GM19099 (cell line): ENCODE results near the gene ARHGAP23.

Experiments used
- POLR2A ChIP-seq: IDR thresholded peaks from 3 replicates; pipeline ENCODE4 v1.6.1; 2011; ENCODE audit warnings: low read depth; ENCODE audit not compliant: insufficient read length; ENCODE audit errors: extremely low read depth

ARHGAP23 gene

DNA sequence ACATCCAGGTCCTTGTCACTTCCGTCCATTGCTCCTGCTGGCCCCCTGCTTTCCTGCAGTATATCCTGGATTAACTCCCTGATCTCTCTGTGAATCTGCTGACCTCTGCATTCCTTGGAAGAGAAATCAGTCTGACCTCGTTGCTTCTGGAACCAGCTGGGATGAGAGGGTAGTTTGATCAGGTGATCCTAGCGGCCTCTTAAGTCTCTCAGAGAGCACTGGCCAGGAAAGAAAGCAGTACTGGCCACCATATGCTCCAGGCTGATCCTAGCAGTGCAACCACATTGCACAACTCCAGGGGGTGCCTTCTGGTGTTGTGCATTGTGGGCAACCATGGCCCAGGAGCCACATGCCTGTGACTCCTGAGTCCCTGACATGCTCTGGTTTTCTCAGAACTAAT is 79.2 kb downstream of the ARHGAP23 start:
- TF ChIP-seq POLR2A = no peak

DNA sequence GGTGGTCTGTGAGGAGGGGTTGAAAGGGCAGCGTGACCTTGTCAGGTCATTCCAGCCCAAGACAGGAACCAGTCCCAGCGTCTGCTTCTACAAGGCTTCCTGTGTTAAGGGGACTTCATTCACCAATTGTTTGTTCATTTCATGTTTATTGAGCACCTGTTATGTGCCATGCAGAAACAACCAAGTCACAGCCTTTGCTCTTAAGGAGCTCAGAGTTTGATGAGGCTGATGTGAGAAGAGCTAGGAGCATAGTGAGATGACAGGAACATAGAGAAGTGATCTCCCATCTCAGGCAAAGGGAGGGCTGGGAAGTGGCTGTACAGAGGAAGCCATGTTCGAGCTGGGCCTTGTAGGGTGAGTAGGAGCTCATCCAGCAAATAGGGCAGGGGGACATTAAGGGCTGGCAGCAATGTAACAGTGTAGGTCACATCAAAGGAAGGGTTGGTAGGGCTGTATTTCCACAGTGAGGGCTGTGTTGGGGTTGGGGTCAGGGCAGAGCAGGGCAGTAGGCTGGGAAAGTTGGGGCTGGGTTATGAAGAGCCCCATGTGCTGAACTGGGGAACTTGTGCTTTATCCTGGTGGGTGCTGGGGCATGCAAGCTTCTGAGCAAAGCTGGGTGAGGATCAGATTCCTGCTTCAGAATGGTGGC is 79.8 kb downstream of the ARHGAP23 start:
- TF ChIP-seq POLR2A = no peak

- TF ChIP-seq POLR2A = no peak
Measured at GRCh38 chr17:38508570-38508950, 80.3 kb downstream of the ARHGAP23 start.

DNA sequence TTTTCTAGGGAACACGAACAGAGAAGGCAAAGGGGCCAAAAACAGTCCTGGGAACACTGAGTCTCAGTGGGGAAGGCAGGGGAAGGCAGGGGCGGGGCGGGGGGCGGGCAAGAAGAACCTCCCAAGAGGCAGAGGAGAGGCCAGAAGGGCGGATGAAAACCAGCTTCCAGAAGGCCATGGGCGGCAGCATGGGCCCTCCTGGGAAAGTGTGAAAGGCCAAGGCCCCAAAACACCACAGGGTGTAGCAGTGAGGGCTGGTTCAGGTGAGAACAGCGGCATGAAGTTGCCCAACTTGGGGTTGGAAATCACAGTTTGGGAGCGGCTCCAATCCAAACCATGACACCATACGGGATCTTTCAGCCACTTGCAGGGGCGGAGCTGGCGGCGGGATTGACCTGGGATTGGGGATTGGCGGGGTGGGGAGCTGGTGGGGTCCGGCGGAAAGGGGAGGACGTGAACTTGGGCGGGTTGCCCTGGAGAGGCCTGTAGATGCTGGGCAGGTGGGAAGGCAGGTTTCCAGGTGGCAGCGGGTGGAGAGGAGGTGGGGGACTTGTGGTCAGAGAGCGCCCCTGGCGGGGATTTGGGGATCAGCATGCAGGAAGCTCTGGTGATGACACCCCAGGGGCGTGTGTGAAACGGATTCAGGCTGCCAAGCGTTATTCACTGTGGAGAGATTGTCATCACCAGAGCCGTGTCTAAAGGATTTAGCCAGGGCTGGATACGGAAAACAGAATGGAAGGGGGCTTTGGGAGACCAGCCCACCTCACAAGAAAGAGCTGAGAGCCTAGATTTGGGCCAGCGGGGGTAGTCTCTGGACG is 80.9 kb downstream of the ARHGAP23 start:
- no peak for TF ChIP-seq POLR2A

DNA sequence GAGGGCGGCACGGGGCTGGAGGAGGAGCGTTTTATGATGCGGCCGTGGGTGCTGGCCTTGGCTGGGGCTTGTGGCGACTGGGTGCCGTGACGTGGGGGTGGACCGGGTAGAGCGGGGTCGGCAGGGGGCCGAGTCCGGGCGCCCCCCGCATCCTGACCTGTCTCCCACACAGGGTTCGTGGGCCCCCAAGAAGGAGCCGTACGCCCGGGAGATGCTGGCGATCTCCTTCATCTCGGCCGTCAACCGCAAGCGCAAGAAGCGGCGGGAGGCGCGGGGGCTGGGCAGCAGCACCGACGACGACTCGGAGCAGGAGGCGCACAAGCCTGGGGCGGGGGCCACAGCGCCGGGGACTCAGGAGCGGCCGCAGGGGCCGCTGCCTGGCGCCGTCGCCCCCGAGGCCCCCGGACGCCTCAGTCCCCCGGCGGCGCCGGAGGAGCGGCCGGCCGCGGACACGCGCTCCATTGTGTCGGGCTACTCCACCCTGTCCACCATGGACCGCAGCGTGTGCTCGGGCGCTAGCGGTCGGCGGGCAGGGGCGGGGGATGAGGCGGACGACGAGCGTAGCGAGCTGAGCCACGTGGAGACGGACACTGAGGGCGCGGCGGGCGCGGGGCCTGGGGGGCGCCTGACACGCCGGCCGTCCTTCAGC is 81.6 kb downstream of the ARHGAP23 start:
- TF ChIP-seq POLR2A = no peak

DNA sequence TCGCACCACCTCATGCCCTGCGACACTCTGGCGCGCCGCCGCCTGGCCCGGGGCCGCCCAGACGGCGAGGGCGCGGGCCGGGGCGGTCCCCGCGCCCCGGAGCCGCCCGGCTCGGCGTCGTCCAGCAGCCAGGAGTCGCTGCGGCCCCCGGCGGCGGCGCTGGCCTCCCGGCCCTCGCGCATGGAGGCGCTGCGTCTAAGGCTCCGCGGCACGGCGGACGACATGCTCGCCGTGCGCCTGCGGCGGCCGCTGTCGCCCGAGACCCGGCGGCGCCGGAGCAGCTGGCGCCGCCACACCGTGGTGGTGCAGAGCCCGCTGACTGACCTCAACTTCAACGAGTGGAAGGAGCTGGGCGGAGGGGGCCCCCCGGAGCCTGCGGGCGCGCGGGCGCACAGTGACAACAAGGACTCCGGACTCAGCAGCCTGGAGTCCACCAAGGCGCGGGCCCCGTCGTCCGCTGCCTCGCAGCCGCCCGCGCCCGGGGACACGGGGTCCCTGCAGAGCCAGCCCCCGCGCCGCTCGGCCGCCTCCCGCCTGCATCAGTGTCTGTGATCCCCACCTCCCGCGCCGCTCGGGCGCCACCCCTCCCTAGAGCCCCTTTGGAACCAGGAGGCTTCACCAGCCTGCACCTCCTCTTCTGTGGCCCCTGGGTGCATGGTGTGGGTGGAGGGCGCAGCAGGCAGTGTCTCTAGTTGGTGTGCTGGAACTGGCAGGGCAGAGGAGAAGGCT is 82.3 kb downstream of the ARHGAP23 start:
- TF ChIP-seq POLR2A = no peak

DNA sequence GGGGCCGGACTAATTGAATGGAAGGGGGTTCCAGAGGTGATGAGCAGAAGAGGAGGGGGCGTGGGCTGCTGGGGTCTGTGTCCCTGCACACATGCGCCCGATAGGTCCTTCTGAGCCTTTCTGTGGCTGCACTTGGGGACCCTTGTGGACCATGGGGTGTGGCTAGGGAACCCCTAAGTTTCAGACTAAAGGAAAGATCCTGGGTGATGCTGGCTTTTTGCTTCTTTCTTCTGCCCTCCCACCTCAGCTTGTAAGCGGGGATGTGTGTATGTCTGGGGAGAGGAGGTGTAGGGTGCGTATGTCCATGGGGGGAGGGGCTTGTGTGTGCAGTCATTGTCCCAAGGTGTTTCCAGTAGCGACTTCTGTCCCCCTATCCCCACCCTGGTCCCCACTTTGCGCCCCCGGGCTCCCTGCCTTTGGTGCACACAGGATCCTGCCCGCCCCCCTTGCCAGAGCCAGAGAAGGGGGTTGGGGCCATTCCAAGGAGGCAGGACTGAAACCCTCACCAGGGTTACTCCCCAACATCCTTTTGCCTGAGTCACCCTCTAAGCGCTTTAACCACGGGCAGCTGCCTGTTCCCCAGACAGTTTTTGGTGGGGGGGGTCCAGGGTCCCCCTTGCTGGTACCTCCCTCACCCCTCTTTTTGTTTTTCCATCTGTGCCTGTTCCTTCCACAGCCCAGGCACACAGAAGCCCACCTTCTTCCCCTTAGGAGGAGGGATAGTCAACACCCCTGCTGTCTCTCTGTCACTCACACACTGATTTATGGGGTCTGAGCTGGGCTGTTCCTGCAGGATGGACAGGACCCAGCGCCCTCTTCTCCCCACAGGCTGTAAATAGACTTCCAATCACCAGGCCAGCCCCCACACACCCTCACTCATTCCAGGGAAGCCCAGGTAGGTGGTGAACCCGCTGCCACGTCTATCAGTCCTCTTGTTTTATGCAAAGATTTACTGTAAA is 83.2 kb downstream of the ARHGAP23 start:
- no peak for TF ChIP-seq POLR2A

DNA sequence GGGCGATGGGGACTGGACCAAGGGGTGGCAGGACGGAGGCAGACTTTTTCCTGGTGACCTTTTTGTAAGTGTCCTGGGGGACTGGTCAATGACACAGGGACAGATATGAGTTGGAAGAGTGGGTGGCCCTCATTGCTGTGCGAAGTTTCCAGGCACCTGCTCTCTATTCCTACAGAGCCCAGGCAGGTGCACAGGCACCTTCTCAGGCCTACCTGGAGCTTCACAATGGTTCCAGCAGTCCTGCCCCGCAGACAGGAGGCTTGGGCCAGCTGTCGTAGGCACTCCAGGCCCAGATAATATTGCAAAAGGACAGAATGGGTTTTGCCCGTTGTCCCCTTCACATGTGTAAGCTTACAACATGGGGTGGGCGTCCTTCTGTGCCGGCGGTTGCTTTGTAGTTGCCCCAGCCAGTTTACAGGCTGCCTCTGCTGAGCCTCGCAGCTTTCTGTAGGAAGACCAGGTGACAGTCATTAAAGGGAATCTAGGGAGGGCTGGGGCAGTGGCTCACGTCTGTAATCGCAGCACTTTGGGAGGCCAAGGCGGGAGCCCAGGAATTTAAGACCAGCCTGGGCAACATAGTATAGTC is 84.3 kb downstream of the ARHGAP23 start:
- TF ChIP-seq POLR2A = no peak

- no peak for TF ChIP-seq POLR2A
Measured at GRCh38 chr17:38532451-38532850, 104.2 kb downstream of the ARHGAP23 start.

DNA sequence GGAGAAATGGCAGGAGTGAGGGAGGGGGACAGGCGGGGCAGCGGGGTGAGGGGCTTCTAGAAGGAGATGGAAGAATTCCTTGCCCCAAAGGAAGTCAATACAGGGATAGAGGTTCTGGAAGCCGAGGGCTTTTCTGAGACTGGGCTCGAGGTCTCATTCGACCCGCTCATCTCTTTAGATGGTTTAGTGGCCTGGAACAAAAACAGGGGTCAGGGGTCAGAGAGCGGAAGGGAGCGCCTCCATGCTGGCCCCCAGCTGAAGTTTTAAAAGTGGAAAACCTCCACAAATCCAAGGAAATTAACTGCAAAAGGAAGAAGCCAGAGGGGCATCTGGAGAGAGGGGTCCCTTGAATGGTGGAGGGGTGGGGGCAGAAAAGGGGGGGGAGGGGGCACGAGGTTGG is 105.0 kb downstream of the ARHGAP23 start:
- no peak for TF ChIP-seq POLR2A

- TF ChIP-seq POLR2A = no peak
Measured at GRCh38 chr17:38533866-38534497, 105.7 kb downstream of the ARHGAP23 start.

- no peak for TF ChIP-seq POLR2A
Measured at GRCh38 chr17:38534498-38534885, 106.2 kb downstream of the ARHGAP23 start.

DNA sequence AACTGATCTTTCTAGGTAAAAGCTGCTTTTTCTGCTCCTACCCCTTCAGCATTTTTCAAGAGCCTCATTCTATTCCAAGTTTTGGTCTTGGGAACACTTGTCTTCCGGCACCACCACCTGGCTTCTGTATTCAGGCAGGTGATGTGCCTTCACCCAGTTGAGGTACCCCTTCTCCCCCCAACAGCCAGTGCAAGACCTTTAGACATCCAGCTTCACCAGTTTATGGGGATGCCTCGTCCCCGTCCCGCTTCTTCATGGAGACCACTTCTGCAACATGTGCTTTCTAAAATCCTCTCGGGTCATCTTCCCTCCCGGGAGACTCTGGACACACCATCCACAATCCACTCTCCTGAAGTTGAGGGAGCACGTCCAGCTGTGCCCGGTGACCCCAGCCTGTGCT is 107.6 kb downstream of the ARHGAP23 start:
- no peak for TF ChIP-seq POLR2A

- TF ChIP-seq POLR2A = no peak
Measured at GRCh38 chr17:38536661-38537060, 108.4 kb downstream of the ARHGAP23 start.

DNA sequence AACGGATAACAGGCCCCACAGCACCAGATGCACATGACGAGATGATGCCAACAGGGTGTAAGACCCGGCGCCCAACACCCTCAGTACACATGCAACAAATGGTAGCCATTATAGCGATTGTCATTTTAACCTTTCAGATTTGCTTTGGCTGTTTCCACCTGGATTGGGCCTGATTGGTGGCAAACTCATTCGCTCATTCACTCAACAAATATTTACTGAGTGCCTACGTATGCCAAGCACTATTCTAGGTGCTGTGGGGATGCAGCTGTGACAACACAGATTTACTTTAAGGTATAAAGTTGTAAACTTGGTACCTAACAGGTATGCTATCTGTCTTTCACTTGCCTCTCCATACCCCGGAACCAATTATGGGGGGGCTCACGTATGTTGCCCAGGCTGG is 110.6 kb downstream of the ARHGAP23 start:
- no peak for TF ChIP-seq POLR2A
